Lung (tissue), 12 donors: ENCODE data around the gene KLK3. TPM values are rescaled to one million over a fixed set of nuclear protein-coding genes. Genes with fewer than 3 reads are reported as not detected.

Experiments used
- ATAC-seq: fragments of 200-7000 bp; cut with Tn5 transposase; one replicate; pipeline ENCODE4 v1.9.1; 2020; ENCODE audit warnings: moderate number of reproducible peaks; ENCODE audit not compliant: insufficient read depth, low FRiP score
- DNase-seq, 3 donors: peaks; one replicate each; pipeline ENCODE4 v3.0.0-alpha.2; 2013 to 2017
- H3K27ac ChIP-seq, 2 donors: one replicate each; pipeline ENCODE4 v1.5.1; 2013; ENCODE audit warnings: mild to moderate bottlenecking in 2 of 2, moderate library complexity in 2 of 2, control low read depth in 1 of 2, inconsistent platforms in 1 of 2, low read depth in 1 of 2, low read length in 1 of 2
- H3K27me3 ChIP-seq, 3 donors: one replicate each; pipeline ENCODE4 v1.5.1; 2013; ENCODE audit warnings: low read length in 2 of 3; ENCODE audit not compliant: control insufficient read depth in 3 of 3, insufficient read depth in 3 of 3
- H3K36me3 ChIP-seq, 4 donors: one replicate each; pipeline ENCODE4 v1.5.1; 2013; ENCODE audit warnings: low read length in 4 of 4, mild to moderate bottlenecking in 1 of 4, moderate library complexity in 1 of 4; ENCODE audit not compliant: control insufficient read depth in 4 of 4, insufficient read depth in 4 of 4
- H3K4me1 ChIP-seq, 5 donors: one replicate each; pipeline ENCODE4 v1.5.1; 2013; ENCODE audit warnings: low read length in 5 of 5, mild to moderate bottlenecking in 2 of 5, moderate library complexity in 1 of 5; ENCODE audit not compliant: control insufficient read depth in 5 of 5, insufficient read depth in 5 of 5
- H3K4me3 ChIP-seq: one replicate; pipeline ENCODE4 v1.5.1; 2013; ENCODE audit warnings: mild to moderate bottlenecking, control low read depth, moderate library complexity
- H3K9ac ChIP-seq, 2 donors: one replicate each; pipeline ENCODE4 v1.5.1; 2013; ENCODE audit warnings: low read length in 2 of 2, control low read depth in 1 of 2; ENCODE audit not compliant: insufficient read depth in 1 of 2
- H3K9me3 ChIP-seq, 4 donors: one replicate each; pipeline ENCODE4 v1.5.1; 2013; ENCODE audit warnings: low read length in 3 of 4, mild to moderate bottlenecking in 1 of 4, moderate library complexity in 1 of 4; ENCODE audit not compliant: control insufficient read depth in 4 of 4, insufficient read depth in 3 of 4
- CTCF ChIP-seq: IDR thresholded peaks from 2 replicates; pipeline ENCODE4 v1.5.1; 2012; ENCODE audit warnings: mild to moderate bottlenecking; ENCODE audit errors: control extremely low read depth, extremely low read depth
- WGBS, 2 donors: extraction: QIAGEN DNeasy Blood & Tissue Kit; methylation state at CpG; one replicate each; pipeline ENCODE4 v1.1.7; 2013; 5-methylcytosine and 5-hydroxymethylcytosine counted together
- polyA plus RNA-seq, 2 donors: library from polyadenylated mRNA; stranded (reverse); fragments of 200-250 nt; gene quantifications; one replicate each; pipeline ENCODE4 v1.2.1, GENCODE V29; 2013
- total RNA-seq, 2 donors: library from RNA; depleted of rRNA in 1 of 2; stranded (reverse); fragments of >200 nt in 1 of 2; gene quantifications; one replicate each; pipeline ENCODE4 v1.2.1, GENCODE V29; 2014 to 2021
- donor health status: control.
- donor health status: control.
- donor health status: Bipolar disorder and iron deficiency.
- donor health status: healthy.
- donor health status: DM: yes; HTN: yes; CAD: no.

KLK3 gene
- total and polyA plus RNA-seq, 4 donors = not detected

DNA sequence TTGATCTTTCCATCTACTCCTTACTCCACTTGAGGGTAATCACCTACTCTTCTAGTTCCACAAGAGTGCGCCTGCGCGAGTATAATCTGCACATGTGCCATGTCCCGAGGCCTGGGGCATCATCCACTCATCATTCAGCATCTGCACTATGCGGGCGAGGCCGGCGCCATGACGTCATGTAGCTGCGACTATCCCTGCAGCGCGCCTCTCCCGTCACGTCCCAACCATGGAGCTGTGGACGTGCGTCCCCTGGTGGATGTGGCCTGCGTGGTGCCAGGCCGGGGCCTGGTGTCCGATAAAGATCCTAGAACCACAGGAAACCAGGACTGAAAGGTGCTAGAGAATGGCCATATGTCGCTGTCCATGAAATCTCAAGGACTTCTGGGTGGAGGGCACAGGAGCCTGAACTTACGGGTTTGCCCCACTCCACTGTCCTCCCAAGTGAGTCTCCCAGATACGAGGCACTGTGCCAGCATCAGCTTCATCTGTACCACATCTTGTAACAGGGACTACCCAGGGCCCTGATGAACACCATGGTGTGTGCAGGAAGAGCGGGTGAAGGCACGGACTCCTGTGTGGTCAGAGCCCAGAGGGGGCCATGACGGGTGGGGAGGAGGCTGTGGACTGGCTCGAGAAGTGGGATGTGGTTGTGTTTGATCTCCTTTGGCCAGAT, 15.8 kb downstream of the KLK3 start:
- peaks cover 0 to 3% (median 0%) of the 10 kb centered on the region in 4 donors for H3K9me3 ChIP-seq
- peaks cover 3 to 23% (median 4%) of the 10 kb centered on the region in 3 donors for H3K27me3 ChIP-seq
- DNase-seq (no peak), ATAC-seq (no peak)
- no peak for TF ChIP-seq CTCF
- H3K27ac ChIP-seq = no peak overlapping the region
- no peaks in the 10 kb centered on the region for H3K36me3 ChIP-seq
- H3K4me1 ChIP-seq = no peaks in the 10 kb centered on the region
- H3K9ac ChIP-seq = no peak overlapping the region
- H3K4me3 ChIP-seq = no peak overlapping the region
- WGBS, 2 donors = 54 to 64% methylated on average over 26 of the region's 26 CpGs

DNA sequence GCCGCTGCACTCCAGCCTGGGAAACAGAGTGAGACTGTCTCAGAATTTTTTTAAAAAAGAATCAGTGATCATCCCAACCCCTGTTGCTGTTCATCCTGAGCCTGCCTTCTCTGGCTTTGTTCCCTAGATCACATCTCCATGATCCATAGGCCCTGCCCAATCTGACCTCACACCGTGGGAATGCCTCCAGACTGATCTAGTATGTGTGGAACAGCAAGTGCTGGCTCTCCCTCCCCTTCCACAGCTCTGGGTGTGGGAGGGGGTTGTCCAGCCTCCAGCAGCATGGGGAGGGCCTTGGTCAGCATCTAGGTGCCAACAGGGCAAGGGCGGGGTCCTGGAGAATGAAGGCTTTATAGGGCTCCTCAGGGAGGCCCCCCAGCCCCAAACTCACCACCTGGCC, 18.3 kb downstream of the KLK3 start, which contains the start of gene KLK2:
Gene KLK2 (plus strand): TSS at position 384 of the 400 bp plus-strand sequence. CDS start 35 bp downstream, outside the sequence.
- H3K27ac ChIP-seq = no peak within 1 kb of the TSS
- no peak within 1 kb of the TSS for H3K4me3 ChIP-seq
- TF ChIP-seq CTCF = no peak
- peaks cover 3 to 31% (median 10%) of the 10 kb centered on the region in 3 donors for H3K27me3 ChIP-seq
- H3K36me3 ChIP-seq = no peaks in the 10 kb centered on the region
- DNase-seq (no peak), ATAC-seq (no peak)
- H3K4me1 ChIP-seq = no peaks in the 10 kb centered on the region
- 72 to 74% methylated on average over 3 of the region's 3 CpGs for WGBS, 2 donors
- H3K9ac ChIP-seq = no peak within 1 kb of the TSS
- H3K9me3 ChIP-seq = peaks cover 0 to 3% (median 0%) of the 10 kb centered on the region in 4 donors

DNA sequence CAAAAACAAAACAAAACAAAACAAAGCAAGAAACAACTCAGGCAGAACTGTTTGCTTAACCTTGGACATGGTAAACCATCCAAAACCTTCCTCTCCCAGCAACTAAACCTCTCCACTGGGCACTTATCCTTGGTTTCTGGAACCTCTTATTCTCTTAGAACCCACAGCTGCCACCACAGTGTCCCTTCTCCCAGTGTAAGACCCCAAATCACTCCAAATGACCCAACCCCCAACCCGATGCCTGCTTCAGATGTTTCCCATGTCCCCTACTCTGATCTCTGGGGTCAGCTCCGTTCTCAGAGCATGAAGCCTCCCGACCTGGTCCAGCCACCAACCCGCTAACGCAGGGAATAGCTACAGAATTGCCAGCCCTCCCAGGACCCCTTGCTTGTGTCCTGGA, 19.5 kb downstream of the KLK3 start:
- no peak for TF ChIP-seq CTCF
- Histone ChIP-seq H3K27me3 (peaks cover 3 to 26% (median 10%) of the 10 kb centered on the region in 3 donors), H3K9ac (no peak overlapping the region), H3K4me3 (no peak overlapping the region), H3K27ac (no peak overlapping the region), H3K4me1 (no peaks in the 10 kb centered on the region), H3K9me3 (peaks cover 0 to 3% (median 0%) of the 10 kb centered on the region in 4 donors), H3K36me3 (no peaks in the 10 kb centered on the region)
- WGBS, 2 donors = 68 to 72% methylated on average over 5 of the region's 5 CpGs
- ATAC-seq = no peak
- no peak for DNase-seq
